SHP77 (cell line): ENCODE measurements around the gene VSTM1.
"Not testable (repeated sequence)": the region's sequence is repeated elsewhere in the genome, so short reads cannot be mapped to it uniquely, and the experiment has no call there.

Experiments used
- DNase-seq, 2 experiments: peaks; one replicate each; lab custom pipeline; 2025; lab: John Stamatoyannopoulos, UW

The VSTM1 gene

DNA sequence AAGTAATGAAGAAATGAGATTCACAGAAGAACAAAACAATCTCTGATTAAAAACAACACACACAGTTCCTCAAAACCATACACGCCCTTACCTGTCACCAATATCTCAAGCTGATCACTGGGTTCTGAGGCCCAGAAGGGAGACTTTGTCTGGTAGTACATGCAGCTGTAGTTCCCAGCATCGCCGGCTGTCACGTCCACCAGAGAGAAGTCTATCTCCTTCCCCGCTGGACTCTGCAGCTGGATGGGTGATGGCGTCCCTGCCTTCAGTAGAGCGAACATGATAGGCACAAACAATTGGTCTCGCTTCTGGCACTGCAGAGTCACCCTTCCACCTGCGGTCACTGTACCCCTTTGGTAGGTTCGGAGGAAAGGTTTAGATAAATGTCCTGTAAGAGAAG lies 10.1 kb upstream of the VSTM1 start:
- DNase-seq = no peak

- DNase-seq = no peak
Measured at GRCh38 chr19:54069470-54069869, 5.8 kb upstream of the VSTM1 start.

- no peak for DNase-seq
Measured at GRCh38 chr19:54062643-54063042, 1.1 kb downstream of the VSTM1 start.

GRCh38 chr19:54047616-54048015 lies 16.1 kb downstream of the VSTM1 start:
- DNase-seq = no peak

DNA sequence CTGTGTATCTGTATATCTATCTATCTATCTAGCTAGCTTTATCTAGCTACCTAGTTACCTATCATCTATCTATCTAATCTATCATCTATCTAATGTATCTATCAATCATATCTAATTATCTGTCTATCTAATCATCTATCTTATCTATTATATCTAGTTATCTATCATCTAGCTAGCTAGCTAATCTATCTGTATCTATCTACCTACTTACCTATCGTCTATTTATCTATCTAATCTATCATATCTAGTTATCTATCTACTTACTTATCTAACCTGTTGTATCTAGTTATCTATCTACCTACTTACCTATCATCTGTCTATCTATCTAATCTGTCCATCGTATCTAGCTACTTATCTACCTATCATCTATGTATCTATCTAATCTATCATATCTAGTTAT lies 17.9 kb downstream of the VSTM1 start:
- DNase-seq = no peak

- no peak for DNase-seq
Measured at GRCh38 chr19:54042989-54043388, 20.7 kb downstream of the VSTM1 start.

DNA sequence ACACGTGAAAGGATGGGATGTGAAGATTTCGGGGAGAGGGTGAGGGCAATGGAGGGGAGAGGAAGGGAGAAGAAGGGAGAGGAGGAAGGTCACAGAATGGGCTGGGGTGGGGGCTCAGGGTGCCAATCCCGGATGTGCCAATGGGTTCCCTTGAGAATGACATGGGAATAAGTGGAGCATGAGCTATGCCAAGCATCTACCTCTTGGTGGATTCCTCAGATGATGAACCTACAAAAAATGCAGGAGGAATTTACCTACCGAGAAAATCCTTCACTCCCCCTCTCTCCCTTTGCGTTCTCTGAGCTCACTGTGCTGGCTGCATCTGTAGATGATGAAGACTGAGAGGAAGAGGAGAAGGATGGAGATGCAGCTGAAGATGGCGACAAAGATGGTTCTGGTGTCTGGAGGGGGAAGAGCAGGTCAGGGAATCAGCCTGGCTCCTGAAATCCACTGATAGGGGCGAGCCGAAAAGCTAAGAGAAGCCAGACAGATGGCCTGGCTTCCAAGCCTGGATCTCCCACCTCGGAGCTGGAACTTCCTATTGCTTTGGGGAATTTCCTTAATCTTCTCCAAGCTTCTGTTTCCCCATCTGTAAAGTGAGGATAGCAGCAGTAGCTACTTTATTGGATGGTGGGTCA lies 21.6 kb downstream of the VSTM1 start:
- DNase-seq = no peak

GRCh38 chr19:54040003-54040402 lies 23.7 kb downstream of the VSTM1 start:
- DNase-seq = no peak

GRCh38 chr19:54036542-54036941 lies 27.2 kb downstream of the VSTM1 start:
- DNase-seq = not testable (repeated sequence)

DNA sequence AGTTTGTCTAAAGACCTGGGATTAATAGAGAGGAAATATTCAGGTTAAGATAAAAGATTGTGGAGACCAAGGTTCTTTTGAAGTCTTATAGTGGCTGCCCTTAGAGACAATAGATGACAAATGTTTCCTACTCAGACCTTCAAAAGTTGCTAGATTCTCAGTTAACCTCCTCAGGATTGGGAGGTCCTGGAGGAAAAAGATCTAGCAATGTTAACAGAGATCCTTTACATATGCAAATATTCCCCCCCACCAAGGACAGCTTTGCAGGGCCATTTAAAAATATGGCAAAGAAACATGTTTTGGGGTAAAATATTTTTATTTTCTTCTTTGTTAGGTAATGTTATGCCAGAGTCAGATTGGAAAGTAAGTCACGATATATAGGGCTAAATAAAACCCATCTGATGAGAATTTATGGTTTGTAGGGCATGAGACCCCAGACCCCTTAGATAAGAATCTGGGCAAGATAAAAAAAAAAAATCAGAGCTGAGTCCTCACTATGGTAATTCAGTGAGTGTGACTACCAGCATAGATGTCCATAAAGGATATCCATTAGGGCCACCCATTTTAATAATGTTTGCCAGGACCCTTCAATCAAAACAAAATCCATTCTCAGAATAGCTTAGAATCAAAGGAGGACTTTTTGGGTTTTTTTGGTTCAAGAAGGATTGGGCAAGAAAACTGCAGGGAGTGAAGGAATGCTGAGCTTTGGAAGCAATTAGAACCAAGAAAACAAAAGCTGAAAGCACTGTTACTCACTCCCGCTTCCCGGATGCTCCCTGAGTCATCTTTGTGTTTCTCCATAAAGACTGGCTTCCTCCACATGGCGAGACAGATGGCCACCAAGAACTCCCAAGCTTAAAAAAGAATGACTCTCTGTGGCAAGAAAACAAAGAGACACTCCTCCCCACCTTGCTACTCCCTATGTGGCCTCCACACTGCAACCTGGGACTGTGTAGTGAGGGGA lies 28.2 kb downstream of the VSTM1 start:
- DNase-seq = no peak

DNA sequence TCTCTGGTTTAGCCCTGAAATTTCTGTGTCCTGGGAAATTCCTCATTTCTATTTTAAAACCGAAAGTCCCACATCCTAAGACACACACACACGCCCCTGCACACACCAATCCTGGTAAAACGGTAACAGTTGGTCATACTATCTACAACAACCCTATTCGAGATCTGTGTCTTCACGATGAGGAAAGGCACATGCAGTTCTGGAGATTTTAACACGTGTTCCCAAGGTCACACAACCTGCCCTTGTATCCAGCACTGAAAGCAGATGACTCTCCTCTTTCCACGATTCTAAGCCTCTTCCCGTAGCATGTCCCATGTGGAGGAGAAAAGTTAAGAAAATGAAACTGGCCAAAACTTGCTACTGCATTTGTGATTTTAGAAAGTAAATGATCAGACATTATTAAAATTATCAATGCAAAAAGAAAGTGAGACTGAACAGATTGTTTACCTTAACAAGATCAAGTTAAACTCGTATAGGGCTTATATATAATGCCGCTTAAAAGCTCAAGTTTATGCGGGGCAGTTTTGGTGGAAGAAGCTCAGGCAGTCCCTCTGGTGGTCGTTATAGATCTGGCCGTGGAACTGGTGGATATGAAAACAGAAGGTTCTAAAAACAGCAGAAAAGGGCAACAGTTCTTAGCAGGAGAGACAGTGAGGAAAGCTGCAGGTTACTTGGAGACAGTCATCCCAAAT lies 32.7 kb downstream of the VSTM1 start:
- DNase-seq = no peak

DNA sequence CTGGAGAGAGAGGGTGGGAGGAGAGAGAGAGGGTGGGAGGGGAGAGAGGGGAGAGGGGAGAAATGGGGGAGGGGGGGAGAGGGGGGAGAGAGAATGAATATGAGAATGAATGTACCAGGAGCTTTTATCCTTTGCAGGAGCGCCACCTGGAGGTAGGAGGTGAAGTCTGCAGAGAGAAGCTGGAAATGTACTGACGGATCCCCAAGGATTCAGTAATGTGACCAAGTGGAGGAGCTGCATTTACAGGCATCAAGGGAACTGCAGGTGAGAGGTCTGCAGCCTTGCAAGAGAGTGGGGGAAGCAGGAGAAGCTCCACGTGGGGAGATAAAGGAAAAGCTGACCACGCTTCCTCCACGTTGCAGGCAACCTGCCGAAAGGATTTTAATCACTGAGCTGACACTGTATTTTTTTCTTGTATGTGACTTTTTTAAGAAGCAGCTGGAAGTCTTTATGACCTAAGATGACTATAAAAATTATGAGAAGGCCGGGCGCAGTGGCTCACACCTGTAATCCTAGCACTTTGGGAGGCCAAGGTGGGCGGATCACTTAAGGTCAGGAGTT lies 33.7 kb downstream of the VSTM1 start:
- DNase-seq = peak; percentile 68 to 73

GRCh38 chr19:54029301-54029700 lies 34.4 kb downstream of the VSTM1 start:
- DNase-seq = no peak

DNA sequence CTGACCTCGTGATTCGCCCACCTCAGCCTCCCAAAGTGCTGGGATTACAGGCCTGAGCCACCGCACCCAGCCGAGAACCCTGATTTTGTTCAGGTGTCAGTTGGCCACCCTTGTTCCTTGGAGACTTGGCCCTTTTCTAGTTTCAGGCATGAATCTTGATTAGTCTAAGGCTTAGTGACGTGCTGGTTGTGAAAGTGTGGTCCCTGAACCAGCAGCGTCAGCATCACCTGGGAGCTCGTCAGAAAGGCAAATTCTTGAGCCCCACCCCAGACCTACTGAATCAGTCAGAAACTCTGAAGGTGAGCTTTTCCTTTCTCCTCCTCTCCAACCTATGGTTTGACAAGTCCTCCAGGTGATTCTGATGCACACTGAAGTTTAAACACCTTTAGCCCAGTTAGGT lies 37.0 kb downstream of the VSTM1 start:
- no peak for DNase-seq

DNA sequence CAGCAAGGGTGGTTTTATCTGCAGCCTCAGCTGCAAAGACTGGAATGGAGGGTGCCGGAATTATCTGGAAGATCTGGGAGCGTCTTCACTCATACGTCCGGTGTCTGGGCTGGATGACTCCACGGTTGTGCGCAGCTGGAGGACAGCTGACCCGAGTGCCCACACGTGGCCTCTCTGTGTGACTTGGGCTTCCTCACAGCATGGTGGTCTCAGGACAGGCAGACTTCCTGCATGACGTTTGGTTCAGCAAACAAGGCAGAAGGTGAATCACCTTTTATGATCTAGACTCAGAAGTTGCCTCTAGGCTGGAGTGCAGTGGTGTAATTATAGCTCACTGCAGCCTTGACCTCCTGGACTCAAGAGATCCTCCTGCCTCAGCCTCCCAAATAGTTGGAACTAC lies 39.0 kb downstream of the VSTM1 start:
- no peak for DNase-seq

DNA sequence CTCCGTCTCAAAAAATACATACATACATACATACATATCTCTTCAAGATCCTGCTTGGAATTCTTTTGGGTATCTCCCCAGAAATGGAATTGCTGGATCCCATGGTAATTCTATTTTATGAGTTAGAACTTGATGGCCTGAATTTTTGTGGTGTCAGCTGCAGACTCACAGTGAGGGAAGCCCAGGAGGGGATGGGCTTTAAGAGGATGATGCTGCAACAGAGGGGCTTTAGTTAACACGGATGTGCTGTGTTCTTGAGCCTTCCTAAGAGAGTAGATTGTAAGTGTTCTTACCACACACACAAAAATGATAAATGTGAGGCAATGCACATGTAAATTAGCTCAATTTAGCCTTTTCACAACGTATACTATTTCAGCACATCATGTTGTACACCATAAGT lies 40.5 kb downstream of the VSTM1 start:
- no peak for DNase-seq

- no peak for DNase-seq
Measured at GRCh38 chr19:54021932-54022331, 41.8 kb downstream of the VSTM1 start.

- DNase-seq = no peak
Measured at GRCh38 chr19:54021363-54021762, 42.3 kb downstream of the VSTM1 start.

DNA sequence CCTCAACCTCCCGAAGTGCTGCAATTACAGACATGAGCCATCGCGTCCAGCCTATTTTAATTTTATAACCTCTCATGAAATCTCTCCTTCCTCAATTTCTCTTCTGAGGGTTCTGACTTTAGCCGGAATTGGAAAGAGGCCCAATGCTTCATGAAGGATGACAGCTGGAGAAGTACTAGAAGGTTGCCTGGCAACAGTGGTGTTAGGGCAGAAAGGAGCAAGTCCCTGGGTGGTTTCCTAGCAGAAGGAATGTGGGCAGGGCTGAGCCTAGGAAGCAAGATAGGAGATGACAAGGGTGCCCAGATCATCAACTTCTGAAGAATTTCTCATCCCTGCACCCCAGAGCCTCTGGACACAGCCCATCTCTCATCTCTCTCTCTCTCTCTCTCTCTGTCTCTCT lies 46.4 kb downstream of the VSTM1 start:
- no peak for DNase-seq

DNA sequence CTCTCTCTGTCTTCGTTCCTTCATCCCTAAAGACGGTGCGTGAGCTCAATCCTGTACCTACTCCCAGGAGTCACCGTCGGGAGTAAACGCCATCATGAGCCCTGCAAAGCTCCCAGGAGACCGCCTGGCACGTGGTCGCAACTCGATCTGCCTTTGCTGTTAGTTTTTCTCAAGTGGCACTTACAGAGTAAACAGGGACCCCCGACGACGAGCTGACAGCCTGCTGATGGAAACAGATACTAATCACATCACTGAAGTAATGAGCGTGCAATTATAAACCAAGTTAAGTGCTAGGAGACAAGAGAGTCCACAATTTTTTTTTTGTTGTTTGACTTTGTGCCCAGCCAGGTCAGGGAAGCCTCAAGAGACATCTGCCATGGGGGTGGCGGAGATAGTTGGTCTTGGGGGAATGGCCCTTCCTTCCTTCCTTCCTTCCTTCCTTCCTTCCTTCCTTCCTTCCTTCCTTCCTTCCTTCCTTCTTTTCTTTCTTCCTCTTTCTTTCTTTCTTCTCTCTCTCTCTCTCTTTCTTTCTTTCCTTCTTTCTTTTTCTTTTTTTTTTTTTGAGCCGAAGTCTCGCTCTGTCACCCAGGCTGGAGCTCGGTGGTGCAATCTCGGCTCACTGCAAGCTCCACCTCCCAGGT lies 48.7 kb downstream of the VSTM1 start:
- no peak for DNase-seq

- no peak for DNase-seq
Measured at GRCh38 chr19:54013866-54014265, 49.8 kb downstream of the VSTM1 start.
